PC-9 (cell line): ENCODE data around the gene NAT16.

Experiments
- CTCF ChIP-seq: fragments of 200-600 bp; sonication (generic); conservative IDR thresholded peaks from 2 replicates; pipeline ENCODE4 v1.6.1; 2017; ENCODE audit warnings: mixed run types, antibody characterized with exemption, mild to moderate bottlenecking, moderate library complexity
- EZH2 ChIP-seq: fragments of 200-600 bp; sonication (generic); IDR thresholded peaks from 2 replicates; pipeline ENCODE4 v1.8.0; 2017; ENCODE audit warnings: antibody characterized with exemption, low read depth

GRCh38 chr7:101179117-101179516 is 976 bp downstream of the NAT16 start:
- TF ChIP-seq CTCF (no peak), EZH2 (no peak)
